Testis (tissue), 3 donors: ENCODE measurements around the gene SYNM. TPM values are rescaled to one million over a fixed set of nuclear protein-coding genes. Genes with fewer than 3 reads are reported as not detected.

Source experiments
- DNase-seq: peaks from one replicate; pipeline ENCODE4 v3.0.0-alpha.2; 2019
- H3K27ac ChIP-seq, 2 donors: fragments of 200-600 bp; sonication (generic); one replicate each; pipeline ENCODE4 v1.5.1; 2019
- H3K27me3 ChIP-seq: fragments of 200-600 bp; sonication (generic); one replicate; pipeline ENCODE4 v1.5.1; 2019
- H3K36me3 ChIP-seq: fragments of 200-600 bp; sonication (generic); one replicate; pipeline ENCODE4 v1.5.1; 2017; ENCODE audit warnings: low read depth; ENCODE audit errors: missing control alignments
- H3K4me1 ChIP-seq: fragments of 200-600 bp; sonication (generic); one replicate; pipeline ENCODE4 v1.5.1; 2019
- H3K4me3 ChIP-seq, 2 donors: fragments of 200-600 bp; sonication (generic); one replicate each; pipeline ENCODE4 v1.5.1; 2017 to 2019
- H3K9me3 ChIP-seq: fragments of 200-600 bp; sonication (generic); one replicate; pipeline ENCODE4 v1.5.1; 2017
- CTCF ChIP-seq, 3 experiments: fragments of 450-650 bp in 2 of 3; fragments of 200-600 bp in 1 of 3; sonication (generic) in 1 of 3; IDR thresholded peaks; one replicate each; pipeline ENCODE4 v1.5.1; 2016 to 2019; ENCODE audit warnings: antibody characterized with exemption in 3 of 3, mild to moderate bottlenecking in 2 of 3, moderate library complexity in 1 of 3
- POLR2A ChIP-seq: fragments of 450-650 bp; IDR thresholded peaks from one replicate; pipeline ENCODE4 v1.6.1; 2017; ENCODE audit warnings: antibody characterized with exemption, mild to moderate bottlenecking, moderate library complexity
- WGBS, 2 donors: methylation state at CpG; one replicate each; pipeline ENCODE4 v1.1.5; 2018; 5-methylcytosine and 5-hydroxymethylcytosine counted together
- intact Hi-C: fragments of 100-400 bp; cut with DNase I; formaldehyde crosslinking; loops from one replicate; pipeline ENCODE4 v1.15.1; 2023; ENCODE audit warnings: low total_unique reads
- polyA plus RNA-seq: library from polyadenylated mRNA; stranded (reverse); fragments of 350-450 nt; fragmentation: Illumina TruSeq; extraction: RNeasy Lipid Tissue Mini Kit (QIAGEN cat#74804); gene quantifications from one replicate; pipeline ENCODE4 v1.2.3, GENCODE V29; 2014; ENCODE audit warnings: low read depth, low replicate concordance; ENCODE audit not compliant: insufficient read depth
- total RNA-seq, 2 donors: library from RNA; depleted of rRNA; stranded (reverse); fragments of >200 nt; gene quantifications; one replicate each; pipeline ENCODE4 v1.2.3, GENCODE V29; 2016

SYNM gene
- total and polyA plus RNA-seq, 3 donors from 2014 or later, result 10.0 to 17.9 (median 11.1) TPM

- 91 to 93% methylated on average over 4 to 7 of the region's 7 CpGs for WGBS, 2 donors
Measured at GRCh38 chr15:99126131-99126588, 21.3 kb downstream of the SYNM start.

GRCh38 chr15:99126930-99127329 lies 22.1 kb downstream of the SYNM start:
- Histone ChIP-seq H3K4me1 (peaks cover 14% of the 10 kb centered on the region), H3K36me3 (no peaks in the 10 kb centered on the region), H3K9me3 (no peaks in the 10 kb centered on the region), H3K4me3 (no peak overlapping the region), H3K27me3 (no peaks in the 10 kb centered on the region), H3K27ac (no peak overlapping the region)
- no peak for TF ChIP-seq CTCF (IDR thresholded peaks at IDR 0.05)
- no peak for TF ChIP-seq POLR2A
- 92 to 96% methylated on average over 3 of the region's 3 CpGs for WGBS, 2 donors
- DNase-seq, result no peak
- intact Hi-C loops, result no loop called here

More at GRCh38 chr15:99126131-99126588, 21.3 kb downstream of the SYNM start:
- Histone ChIP-seq H3K36me3 (no peaks in the 10 kb centered on the region), H3K4me1 (peaks cover 14% of the 10 kb centered on the region), H3K27me3 (no peaks in the 10 kb centered on the region), H3K9me3 (no peaks in the 10 kb centered on the region), H3K4me3 (no peak overlapping the region), H3K27ac (no peak overlapping the region)
- intact Hi-C loops, result no loop called here
- DNase-seq, result no peak
- TF ChIP-seq CTCF (IDR thresholded peaks at IDR 0.05) (no peak), POLR2A (no peak)

GRCh38 chr15:99127773-99128172 lies 22.9 kb downstream of the SYNM start:
- Histone ChIP-seq H3K4me1 (peaks cover 14% of the 10 kb centered on the region), H3K27me3 (no peaks in the 10 kb centered on the region), H3K9me3 (no peaks in the 10 kb centered on the region), H3K27ac (no peak overlapping the region), H3K4me3 (no peak overlapping the region), H3K36me3 (no peaks in the 10 kb centered on the region)
- TF ChIP-seq POLR2A (no peak), CTCF (IDR thresholded peaks at IDR 0.05) (no peak)
- WGBS, 2 donors, result 93% methylated on average over 3 of the region's 3 CpGs
- DNase-seq, result no peak
- intact Hi-C loops, result no loop called here

- TF ChIP-seq POLR2A, result no peak
- TF ChIP-seq CTCF (IDR thresholded peaks at IDR 0.05), result no peak
- H3K4me1 ChIP-seq, result peaks cover 12% of the 10 kb centered on the region
- no peaks in the 10 kb centered on the region for H3K27me3 ChIP-seq
- H3K36me3 ChIP-seq, result no peaks in the 10 kb centered on the region
- no peak overlapping the region for H3K27ac ChIP-seq
- WGBS, 2 donors, result 94 to 96% methylated on average over 6 of the region's 6 CpGs
- no peak overlapping the region for H3K4me3 ChIP-seq
- no peak for DNase-seq
- no peaks in the 10 kb centered on the region for H3K9me3 ChIP-seq
- intact Hi-C loops, result no loop called here
Measured at GRCh38 chr15:99128411-99128810, 23.5 kb downstream of the SYNM start.

- no peaks in the 10 kb centered on the region for H3K36me3 ChIP-seq
- intact Hi-C loops, result no loop called here
- 93 to 95% methylated on average over 16 of the region's 16 CpGs for WGBS, 2 donors
- H3K27ac ChIP-seq, result no peak overlapping the region
- DNase-seq, result no peak
- H3K27me3 ChIP-seq, result no peaks in the 10 kb centered on the region
- no peaks in the 10 kb centered on the region for H3K9me3 ChIP-seq
- TF ChIP-seq POLR2A (no peak), CTCF (IDR thresholded peaks at IDR 0.05) (no peak)
- no peaks in the 10 kb centered on the region for H3K4me1 ChIP-seq
- no peak overlapping the region for H3K4me3 ChIP-seq
Measured at GRCh38 chr15:99129644-99130043, 24.8 kb downstream of the SYNM start.
